Ishikawa (cell line): Measurements from ENCODE around the gene CHST15.

Experiments used
- CEBPB ChIP-seq: IDR thresholded peaks from 2 replicates; pipeline ENCODE4 v1.6.1; 2012
- CREB1 ChIP-seq: IDR thresholded peaks from 2 replicates; pipeline ENCODE4 v1.6.1; 2012; ENCODE audit warnings: low read depth
- TAF1 ChIP-seq: IDR thresholded peaks from 2 replicates; pipeline ENCODE4 v1.6.1; 2012; ENCODE audit warnings: low read depth, mild to moderate bottlenecking
- YY1 ChIP-seq: IDR thresholded peaks from 2 replicates; pipeline ENCODE4 v1.6.1; 2012; ENCODE audit warnings: low read depth
- TF ChIP-seq, protein P1 (sequence below): IDR thresholded peaks from 2 replicates; pipeline ENCODE4 v1.6.1; 2012; ENCODE audit warnings: low read depth, mild to moderate bottlenecking

GRCh38 chr10:124012066-124012465 lies 81.3 kb downstream of the CHST15 start:
- TF ChIP-seq CEBPB (no peak), YY1 (no peak), CREB1 (no peak), TAF1 (no peak)
- TF ChIP-seq, protein P1, sequence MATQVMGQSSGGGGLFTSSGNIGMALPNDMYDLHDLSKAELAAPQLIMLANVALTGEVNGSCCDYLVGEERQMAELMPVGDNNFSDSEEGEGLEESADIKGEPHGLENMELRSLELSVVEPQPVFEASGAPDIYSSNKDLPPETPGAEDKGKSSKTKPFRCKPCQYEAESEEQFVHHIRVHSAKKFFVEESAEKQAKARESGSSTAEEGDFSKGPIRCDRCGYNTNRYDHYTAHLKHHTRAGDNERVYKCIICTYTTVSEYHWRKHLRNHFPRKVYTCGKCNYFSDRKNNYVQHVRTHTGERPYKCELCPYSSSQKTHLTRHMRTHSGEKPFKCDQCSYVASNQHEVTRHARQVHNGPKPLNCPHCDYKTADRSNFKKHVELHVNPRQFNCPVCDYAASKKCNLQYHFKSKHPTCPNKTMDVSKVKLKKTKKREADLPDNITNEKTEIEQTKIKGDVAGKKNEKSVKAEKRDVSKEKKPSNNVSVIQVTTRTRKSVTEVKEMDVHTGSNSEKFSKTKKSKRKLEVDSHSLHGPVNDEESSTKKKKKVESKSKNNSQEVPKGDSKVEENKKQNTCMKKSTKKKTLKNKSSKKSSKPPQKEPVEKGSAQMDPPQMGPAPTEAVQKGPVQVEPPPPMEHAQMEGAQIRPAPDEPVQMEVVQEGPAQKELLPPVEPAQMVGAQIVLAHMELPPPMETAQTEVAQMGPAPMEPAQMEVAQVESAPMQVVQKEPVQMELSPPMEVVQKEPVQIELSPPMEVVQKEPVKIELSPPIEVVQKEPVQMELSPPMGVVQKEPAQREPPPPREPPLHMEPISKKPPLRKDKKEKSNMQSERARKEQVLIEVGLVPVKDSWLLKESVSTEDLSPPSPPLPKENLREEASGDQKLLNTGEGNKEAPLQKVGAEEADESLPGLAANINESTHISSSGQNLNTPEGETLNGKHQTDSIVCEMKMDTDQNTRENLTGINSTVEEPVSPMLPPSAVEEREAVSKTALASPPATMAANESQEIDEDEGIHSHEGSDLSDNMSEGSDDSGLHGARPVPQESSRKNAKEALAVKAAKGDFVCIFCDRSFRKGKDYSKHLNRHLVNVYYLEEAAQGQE: no peak
